ENCODE results near the gene NRDE2.

Gene NRDE2

GRCh38 chr14:90303473-90303872 lies 28.3 kb downstream of the NRDE2 start:
- TF ChIP-seq CTCF (IDR thresholded peaks at IDR 0.05; ENCODE audit: low read depth, low read length) = no peak
- DNase-seq (ENCODE audit: extremely low read depth, low read depth) = no peak

GRCh38 chr14:90302529-90303303 lies 29.0 kb downstream of the NRDE2 start:
- no peak for TF ChIP-seq CTCF (IDR thresholded peaks at IDR 0.05; ENCODE audit: low read depth, low read length)
- no peak for DNase-seq (ENCODE audit: extremely low read depth, low read depth)

GRCh38 chr14:90301668-90302090 lies 30.1 kb downstream of the NRDE2 start:
- TF ChIP-seq CTCF (IDR thresholded peaks at IDR 0.05; ENCODE audit: low read depth, low read length) = peak; percentile 60
- peak; percentile 29 for DNase-seq (ENCODE audit: extremely low read depth, low read depth)

DNA sequence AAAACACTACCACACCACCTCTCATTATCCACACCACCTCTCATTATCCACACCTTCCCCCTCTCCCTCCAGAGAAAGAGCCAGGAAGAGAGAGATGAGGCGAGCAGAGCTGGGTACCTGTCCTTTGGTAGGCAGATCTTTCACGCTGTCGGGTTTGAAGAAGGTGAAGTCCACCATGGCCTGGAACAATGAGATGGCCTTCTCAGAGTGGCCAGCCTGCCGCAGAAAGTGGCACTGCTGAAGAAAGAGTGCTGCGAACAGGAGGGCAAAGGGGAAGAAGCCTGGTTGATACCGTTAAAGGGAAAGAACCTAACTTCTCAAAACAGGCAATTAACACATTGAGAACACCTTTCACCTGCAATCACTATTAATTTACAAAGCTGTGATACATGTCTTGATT lies 30.6 kb downstream of the NRDE2 start:
- TF ChIP-seq CTCF (IDR thresholded peaks at IDR 0.05; ENCODE audit: low read depth, low read length) = no peak
- DNase-seq (ENCODE audit: extremely low read depth, low read depth) = no peak

- TF ChIP-seq CTCF (IDR thresholded peaks at IDR 0.05; ENCODE audit: low read depth, low read length) = no peak
- DNase-seq (ENCODE audit: extremely low read depth, low read depth) = no peak
Measured at GRCh38 chr14:90300611-90301047, 31.1 kb downstream of the NRDE2 start.

DNA sequence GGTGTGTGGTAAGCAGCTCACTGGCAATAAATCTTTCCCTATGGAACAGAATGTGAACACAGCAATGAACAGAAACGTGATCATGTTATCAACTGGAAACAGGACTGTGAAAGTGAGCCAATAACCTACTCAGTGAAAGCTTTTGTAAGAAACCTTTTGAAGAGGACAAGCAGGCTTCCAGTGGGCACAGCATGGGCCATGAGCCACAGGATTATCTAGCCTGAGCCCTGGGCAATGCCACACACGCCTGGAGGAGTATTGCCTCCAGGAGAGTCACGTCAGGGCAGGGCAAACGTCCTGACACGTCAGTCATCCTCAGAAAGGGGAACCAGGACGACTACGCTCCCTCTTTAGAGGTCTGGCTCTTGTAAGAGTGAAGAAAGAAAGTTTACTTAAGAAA lies 32.3 kb downstream of the NRDE2 start:
- TF ChIP-seq CTCF (IDR thresholded peaks at IDR 0.05; ENCODE audit: low read depth, low read length) = no peak
- no peak for DNase-seq (ENCODE audit: extremely low read depth, low read depth)

GRCh38 chr14:90297876-90298629 lies 33.7 kb downstream of the NRDE2 start:
- no peak for DNase-seq (ENCODE audit: extremely low read depth, low read depth)
- no peak for TF ChIP-seq CTCF (IDR thresholded peaks at IDR 0.05; ENCODE audit: low read depth, low read length)
